NCI-H146 treated with DMSO at 0.1 percent for 48 hours (cell line): ENCODE measurements around the gene SLC45A3.

Experiments used
- DNase-seq: peaks from one replicate; lab custom pipeline; 2025; ENCODE audit not compliant: unreplicated experiment; lab: John Stamatoyannopoulos, UW

The SLC45A3 gene

DNA sequence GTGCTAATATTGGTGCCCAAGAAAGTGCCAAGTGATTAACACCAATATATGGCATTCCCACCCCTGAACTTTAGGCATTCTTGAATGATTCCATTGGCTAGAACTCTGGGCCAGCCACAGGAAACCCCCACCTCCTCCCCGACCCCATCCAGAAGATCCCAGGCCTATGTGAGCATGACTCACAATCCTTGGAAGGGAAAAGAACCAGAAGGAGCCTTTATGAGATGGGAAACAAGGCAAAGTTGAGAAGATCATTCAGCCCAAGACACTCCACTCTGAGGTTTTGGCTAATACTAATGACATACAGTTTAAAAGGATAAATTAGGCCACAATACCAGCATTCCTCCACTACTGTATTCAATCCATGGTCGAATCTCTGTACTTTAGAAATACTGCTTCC lies 70.3 kb downstream of the SLC45A3 start:
- no peak for DNase-seq
